Fibroblast of mammary gland (primary cell): ENCODE measurements around the gene CCDC78.

Experiments used
- DNase-seq: peaks from one replicate; pipeline ENCODE4 v3.0.0-alpha.2; 2010; ENCODE audit warnings: low read depth
- H3K4me3 ChIP-seq: 2 replicates; pipeline ENCODE4 v1.5.1; 2011; ENCODE audit warnings: low read depth, mild to moderate bottlenecking, low read length, moderate library complexity; ENCODE audit not compliant: control insufficient read depth
- TF ChIP-seq, protein P1 (sequence below): conservative IDR thresholded peaks from 2 replicates; pipeline ENCODE4 v1.5.1; 2011; ENCODE audit warnings: low read depth, low read length, inconsistent platforms; ENCODE audit not compliant: control insufficient read depth, insufficient read depth

CCDC78 gene

DNA sequence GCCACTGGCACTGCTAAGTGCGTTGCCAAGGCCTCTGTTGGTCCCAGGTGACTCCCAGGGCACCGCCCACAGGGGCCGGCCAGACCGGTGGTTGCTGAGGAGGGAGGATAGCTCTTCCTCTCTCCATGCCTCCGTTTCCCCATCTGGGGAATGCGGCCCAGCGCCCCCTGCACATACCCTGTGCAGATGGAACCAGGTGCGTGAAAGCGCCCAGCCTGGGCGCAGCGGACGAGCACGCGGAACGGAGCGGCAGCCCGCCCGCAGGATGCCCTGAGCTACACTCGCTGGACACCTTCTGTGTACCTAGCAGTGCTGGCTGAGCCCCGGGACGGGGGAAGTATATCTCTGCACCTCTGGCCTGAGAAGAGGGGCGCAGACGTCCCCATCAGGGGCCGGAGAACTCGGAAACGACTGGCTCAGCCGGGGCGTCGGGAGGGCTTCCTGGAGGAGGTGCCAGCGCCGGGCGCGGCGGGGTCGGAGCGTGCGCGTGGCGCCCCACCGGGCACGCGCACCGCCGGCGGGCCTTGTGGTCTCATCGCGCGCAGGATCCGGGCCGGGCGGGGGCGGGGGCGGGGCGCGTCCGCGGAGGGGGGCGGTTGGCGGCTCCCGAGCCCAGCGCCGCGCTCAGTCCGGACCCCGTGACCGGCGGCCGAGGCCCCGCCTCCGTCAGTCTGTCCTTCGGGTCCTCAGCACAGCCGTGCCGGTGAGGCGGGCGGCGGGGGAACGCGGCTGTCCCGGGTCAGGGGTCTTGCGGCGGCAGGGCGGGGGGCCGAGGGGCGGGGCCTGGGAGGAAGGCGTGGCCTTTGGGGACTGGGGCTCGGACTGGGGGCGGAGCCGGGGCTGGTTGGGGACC lies at the start of gene CCDC78, which contains the start of gene HAGHL:
Gene CCDC78 (minus strand): TSS at position 6 of the 853 bp plus-strand sequence. CDS start 76 bp downstream, outside the sequence.
Gene HAGHL (plus strand): TSS at position 669 of the 853 bp plus-strand sequence. CDS start 404 bp downstream, outside the sequence.
- TF ChIP-seq, protein P1, sequence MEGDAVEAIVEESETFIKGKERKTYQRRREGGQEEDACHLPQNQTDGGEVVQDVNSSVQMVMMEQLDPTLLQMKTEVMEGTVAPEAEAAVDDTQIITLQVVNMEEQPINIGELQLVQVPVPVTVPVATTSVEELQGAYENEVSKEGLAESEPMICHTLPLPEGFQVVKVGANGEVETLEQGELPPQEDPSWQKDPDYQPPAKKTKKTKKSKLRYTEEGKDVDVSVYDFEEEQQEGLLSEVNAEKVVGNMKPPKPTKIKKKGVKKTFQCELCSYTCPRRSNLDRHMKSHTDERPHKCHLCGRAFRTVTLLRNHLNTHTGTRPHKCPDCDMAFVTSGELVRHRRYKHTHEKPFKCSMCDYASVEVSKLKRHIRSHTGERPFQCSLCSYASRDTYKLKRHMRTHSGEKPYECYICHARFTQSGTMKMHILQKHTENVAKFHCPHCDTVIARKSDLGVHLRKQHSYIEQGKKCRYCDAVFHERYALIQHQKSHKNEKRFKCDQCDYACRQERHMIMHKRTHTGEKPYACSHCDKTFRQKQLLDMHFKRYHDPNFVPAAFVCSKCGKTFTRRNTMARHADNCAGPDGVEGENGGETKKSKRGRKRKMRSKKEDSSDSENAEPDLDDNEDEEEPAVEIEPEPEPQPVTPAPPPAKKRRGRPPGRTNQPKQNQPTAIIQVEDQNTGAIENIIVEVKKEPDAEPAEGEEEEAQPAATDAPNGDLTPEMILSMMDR, result no peak
- H3K4me3 ChIP-seq, result peak within 1 kb of the TSS; percentile 47
- DNase-seq, result peak; percentile 32

DNA sequence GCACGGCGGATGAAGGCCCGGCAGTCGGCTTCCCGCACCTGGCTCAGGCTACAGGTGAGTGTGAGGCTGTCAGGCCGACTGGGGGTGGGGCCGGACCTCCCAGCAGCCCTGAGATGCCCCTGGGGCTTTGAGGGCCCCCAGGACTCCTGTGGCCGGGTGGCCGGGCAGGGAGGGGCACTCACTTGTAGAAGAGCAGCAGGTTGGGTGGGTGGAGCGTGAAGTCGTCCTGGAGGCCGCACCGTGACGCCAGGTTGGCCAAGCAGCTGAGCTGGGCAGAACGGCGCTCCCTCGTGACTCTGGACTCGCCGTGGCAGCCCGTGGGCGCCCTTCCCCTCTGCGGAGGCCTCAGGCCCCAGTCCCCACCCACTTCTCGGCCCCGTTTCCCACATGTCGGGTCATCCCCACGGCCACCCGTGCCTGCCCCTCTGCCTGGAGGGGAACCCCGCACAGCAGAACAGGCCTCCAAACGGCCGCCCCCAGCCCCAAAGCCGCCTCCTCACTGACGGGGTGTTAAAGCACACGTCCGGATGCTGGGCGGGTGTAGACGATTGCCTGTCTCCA lies 49.1 kb upstream of the CCDC78 start:
- TF ChIP-seq, protein P1, result no peak
- H3K4me3 ChIP-seq, result no peak overlapping the region
- no peak for DNase-seq

DNA sequence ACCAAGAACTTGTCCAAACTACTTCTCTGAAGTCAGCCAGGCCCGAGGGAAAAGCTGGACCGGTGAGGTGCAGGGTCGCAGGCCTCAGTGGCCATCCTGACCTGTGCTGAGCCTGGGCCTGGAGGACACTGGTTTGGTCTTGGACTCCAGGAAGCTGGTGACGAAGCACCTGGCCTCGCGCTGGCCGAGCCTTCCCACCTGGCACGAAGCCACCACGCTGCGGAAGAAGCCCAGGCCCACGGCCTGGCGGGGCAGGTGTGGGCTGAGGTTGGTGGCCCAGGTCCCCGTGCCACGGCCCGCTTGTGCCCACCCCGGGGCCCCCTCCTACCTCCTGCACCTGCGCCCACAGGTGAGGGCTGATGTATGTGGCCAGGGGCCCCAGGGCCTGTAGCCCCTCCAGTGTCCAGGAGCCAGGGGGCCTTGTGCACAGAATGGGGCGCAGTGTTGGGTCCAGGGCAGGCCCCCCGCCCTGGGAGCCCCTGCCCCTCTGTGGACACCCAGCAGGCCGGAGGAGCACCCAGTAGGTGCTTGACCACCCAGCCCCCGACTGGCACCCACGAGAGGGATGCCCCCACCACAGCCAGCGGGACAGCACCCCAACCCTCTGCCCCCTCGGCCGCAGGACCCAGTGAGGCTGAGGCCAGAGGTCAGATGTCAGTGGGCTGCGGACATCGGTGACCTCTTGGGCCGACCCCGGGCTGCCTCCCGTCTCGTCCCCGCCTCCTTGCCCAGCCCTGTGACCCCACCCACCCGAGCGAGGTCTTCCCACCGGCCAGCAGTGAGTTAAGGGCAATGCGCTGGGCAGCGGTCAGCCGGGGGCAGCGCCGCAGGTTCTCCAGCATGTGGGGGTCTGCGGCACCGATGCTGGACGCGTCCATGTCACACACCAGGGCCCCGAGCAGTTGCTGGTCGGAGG lies 48.1 kb upstream of the CCDC78 start:
- no peak for DNase-seq
- TF ChIP-seq, protein P1, result no peak
- no peak overlapping the region for H3K4me3 ChIP-seq

DNA sequence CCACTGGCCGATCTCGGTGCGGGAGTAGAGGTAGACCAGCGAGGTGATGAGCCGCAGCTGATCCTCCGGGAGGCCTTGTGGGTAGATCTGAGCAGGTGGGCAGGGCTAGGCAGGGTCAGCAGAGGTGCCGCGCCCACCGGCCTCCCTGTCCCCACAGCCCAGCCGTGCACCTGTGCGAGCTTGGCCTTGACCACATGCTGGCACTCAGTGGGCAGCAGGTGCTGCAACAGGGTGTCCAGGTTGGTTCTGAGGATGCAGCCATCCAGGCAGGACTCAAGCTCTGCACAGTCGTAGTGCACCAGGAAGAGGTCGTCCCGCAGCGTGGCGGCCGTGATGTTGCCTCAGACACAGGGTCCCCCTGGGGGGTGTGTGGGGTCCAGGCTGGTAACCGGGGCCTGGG lies 46.7 kb upstream of the CCDC78 start:
- no peak for DNase-seq
- TF ChIP-seq, protein P1, result no peak
- no peak overlapping the region for H3K4me3 ChIP-seq

DNA sequence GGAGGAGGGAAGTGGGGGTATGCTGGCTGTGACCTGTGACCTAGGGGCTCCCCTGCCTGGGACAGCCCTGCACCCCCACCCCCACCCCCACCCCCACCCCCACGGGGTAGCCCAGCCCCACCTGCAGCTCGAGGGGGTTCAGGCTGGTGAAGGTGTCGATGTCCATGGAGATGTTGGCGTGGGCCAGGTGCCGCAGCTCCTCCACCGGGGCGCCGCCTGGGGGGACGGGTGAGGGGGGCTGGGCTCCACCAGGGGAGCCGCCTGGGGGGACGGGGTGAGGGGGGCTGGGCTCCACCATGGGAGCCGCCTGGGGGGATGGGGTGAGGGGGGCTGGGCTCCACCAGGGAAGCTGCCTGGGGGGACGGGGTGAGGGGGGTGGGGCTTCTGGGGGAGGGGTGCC lies 44.2 kb upstream of the CCDC78 start:
- TF ChIP-seq, protein P1, result no peak
- no peak overlapping the region for H3K4me3 ChIP-seq
- no peak for DNase-seq

DNA sequence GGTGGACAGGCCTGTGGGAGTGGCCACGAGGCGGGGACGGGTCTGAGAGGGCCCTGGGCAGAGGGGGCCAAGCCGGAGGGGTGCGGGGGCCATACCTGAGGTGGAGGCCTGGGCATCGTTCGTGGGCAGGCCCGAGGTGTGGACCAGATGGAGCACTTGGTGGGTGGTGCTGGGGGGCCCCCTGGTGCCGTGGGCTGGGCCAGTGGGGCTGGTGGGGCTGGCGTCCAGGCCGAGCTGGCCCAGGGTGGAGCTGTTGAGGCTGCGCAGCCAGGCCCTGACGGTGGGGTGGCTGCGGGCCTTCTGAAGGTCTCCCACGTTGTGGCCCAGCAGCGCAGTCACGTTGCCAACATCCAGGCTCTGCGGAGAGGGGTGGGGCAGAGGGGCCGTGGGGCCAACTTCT lies 43.7 kb upstream of the CCDC78 start:
- H3K4me3 ChIP-seq, result no peak overlapping the region
- DNase-seq, result no peak
- TF ChIP-seq, protein P1, result no peak
